Measurements from ENCODE around the gene TRIM17. TPM values are rescaled to one million over a fixed set of nuclear protein-coding genes. Genes with fewer than 3 reads are reported as not detected.

TRIM17 gene
- total RNA-seq, 2 experiments from 2014 or later: 0.73 to 0.96 TPM

DNA sequence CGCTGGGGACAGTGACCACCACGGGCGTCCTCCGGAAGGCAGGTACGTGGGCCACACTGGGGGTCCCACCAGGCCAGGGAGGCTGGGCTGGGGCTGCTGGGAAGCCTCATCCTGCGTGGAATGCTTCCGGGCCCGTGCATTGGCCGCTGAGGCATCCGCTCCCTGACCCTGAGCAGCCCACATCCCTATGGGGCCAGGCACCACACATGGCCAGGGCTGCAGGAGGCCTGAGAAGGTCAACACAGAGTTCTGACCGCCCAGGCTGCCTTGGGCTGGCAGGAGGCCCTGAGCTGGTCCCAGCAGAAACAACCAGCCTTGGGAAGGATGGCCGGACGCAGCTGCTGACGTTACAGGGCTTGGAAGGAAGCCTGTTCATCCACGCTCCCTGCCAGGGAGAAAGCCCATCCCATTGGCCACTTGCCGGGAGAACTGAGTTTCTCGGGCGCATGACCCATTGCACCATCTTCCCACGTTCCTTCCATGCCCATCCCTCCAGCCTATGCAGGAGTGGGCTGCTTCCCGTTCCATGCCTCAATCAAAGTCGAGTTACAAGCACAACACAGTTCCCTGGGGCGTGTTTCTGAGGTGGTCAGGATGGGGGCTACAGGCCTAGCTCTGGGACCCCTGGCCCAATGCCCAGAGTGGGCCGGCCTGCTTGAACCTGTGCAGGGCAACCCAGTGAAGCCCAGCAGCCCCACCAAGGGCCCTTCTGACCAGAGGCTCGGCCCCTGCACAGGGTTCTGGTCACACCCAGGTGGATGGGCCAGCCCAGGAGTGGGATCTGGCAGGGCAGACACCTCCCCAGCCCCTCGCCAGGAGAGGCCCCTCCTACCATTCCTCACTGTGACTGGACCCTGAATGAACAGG, 41.7 kb downstream of the TRIM17 start:
- Mint-ChIP-seq H3K27ac (no peak overlapping the region), H3K4me1 (ENCODE audit: low read depth) (no peaks in the 10 kb centered on the region), H3K36me3 (ENCODE audit: low read depth) (peaks cover 3% of the 10 kb centered on the region), H3K27me3 (no peaks in the 10 kb centered on the region), H3K4me3 (no peak overlapping the region), H3K9me3 (no peaks in the 10 kb centered on the region)
- ATAC-seq (ENCODE audit: poor library complexity) (no peak), DNase-seq (peak in 1 of 14 experiments; percentile 4)
- Histone ChIP-seq H3K27me3 (ENCODE audit: control insufficient read depth in 1 of 2, insufficient read depth in 2 of 2, low read length in 2 of 2) (peaks cover 0 to 4% of the 10 kb centered on the region in 2 experiments), H3K9me3 (ENCODE audit: control insufficient read depth in 1 of 2, insufficient read depth in 1 of 2, low read length in 2 of 2) (peaks cover 0 to 11% of the 10 kb centered on the region in 2 experiments), H3K4me1 (ENCODE audit: insufficient read depth, low read length) (peaks cover 16% of the 10 kb centered on the region), H3K27ac (ENCODE audit: low read depth in 1 of 2, low read length in 2 of 2) (no peak overlapping the region), H3K4me3 (ENCODE audit: low read length) (no peak overlapping the region), H3K36me3 (ENCODE audit: insufficient read depth, low read length) (no peaks in the 10 kb centered on the region)
- CTCF ChIA-PET: no interaction called here
- intact Hi-C loops (cut with DNase I, micrococcal nuclease): no loop called here
- TF ChIP-seq, protein P1, sequence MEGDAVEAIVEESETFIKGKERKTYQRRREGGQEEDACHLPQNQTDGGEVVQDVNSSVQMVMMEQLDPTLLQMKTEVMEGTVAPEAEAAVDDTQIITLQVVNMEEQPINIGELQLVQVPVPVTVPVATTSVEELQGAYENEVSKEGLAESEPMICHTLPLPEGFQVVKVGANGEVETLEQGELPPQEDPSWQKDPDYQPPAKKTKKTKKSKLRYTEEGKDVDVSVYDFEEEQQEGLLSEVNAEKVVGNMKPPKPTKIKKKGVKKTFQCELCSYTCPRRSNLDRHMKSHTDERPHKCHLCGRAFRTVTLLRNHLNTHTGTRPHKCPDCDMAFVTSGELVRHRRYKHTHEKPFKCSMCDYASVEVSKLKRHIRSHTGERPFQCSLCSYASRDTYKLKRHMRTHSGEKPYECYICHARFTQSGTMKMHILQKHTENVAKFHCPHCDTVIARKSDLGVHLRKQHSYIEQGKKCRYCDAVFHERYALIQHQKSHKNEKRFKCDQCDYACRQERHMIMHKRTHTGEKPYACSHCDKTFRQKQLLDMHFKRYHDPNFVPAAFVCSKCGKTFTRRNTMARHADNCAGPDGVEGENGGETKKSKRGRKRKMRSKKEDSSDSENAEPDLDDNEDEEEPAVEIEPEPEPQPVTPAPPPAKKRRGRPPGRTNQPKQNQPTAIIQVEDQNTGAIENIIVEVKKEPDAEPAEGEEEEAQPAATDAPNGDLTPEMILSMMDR (IDR thresholded peaks at IDR 0.05): no peak
- POLR2A ChIA-PET: no interaction called here

DNA sequence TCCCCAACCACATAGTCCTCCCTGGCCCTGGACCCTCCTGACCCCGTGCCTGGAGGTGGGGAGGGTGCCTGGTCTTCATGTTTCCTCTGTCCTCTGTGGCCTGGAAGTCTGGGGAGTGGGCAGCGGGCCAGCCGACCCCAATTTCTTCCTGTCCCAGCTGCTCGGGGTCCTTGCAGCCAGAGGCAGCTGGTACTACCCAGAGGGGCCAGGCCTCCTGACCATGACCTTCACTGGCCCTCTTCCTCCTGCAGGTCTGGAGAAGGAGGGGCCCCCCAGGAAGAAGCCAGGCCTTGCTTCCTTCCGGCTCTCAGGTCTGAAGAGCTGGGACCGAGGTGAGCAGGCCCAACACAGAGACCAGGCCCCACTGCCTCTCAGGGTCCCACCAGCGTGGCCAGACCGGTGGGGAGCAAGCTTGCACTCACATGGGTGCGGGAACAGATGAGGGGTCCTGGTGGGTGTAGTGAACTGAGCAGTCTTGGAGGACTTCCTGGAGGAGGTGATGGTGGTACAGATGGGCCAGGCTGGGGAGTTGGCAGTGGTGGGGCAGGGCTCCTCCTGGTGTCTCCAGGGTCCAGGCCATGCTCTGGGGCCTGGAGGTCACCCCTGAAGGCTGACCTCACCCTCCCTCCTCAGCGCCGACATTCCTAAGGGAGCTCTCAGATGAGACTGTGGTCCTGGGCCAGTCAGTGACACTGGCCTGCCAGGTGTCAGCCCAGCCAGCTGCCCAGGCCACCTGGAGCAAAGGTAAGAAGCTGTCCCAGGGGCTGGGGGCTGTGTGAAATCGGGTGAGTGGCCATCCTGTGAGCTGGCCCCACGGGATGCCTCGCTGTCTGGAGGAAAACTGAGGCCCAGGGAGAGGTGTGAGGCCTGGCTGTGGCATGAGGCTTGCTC, 42.7 kb downstream of the TRIM17 start:
- Histone ChIP-seq H3K9me3 (ENCODE audit: control insufficient read depth in 1 of 2, insufficient read depth in 1 of 2, low read length in 2 of 2) (peaks cover 0 to 11% of the 10 kb centered on the region in 2 experiments), H3K4me1 (ENCODE audit: insufficient read depth, low read length) (peaks cover 12% of the 10 kb centered on the region), H3K4me3 (ENCODE audit: low read length) (no peak overlapping the region), H3K27me3 (ENCODE audit: control insufficient read depth in 1 of 2, insufficient read depth in 2 of 2, low read length in 2 of 2) (peaks cover 0 to 3% of the 10 kb centered on the region in 2 experiments), H3K27ac (ENCODE audit: low read depth in 1 of 2, low read length in 2 of 2) (no peak overlapping the region), H3K36me3 (ENCODE audit: insufficient read depth, low read length) (no peaks in the 10 kb centered on the region)
- H3K4me1 Mint-ChIP-seq (ENCODE audit: low read depth): no peaks in the 10 kb centered on the region
- ATAC-seq (ENCODE audit: poor library complexity) (no peak), DNase-seq (peak in 1 of 14 experiments; percentile 1)
- intact Hi-C loops (cut with DNase I, micrococcal nuclease): no loop called here
- peaks cover 3% of the 10 kb centered on the region for H3K36me3 Mint-ChIP-seq (ENCODE audit: low read depth)
- H3K4me3 Mint-ChIP-seq: no peak overlapping the region
- no peaks in the 10 kb centered on the region for H3K27me3 Mint-ChIP-seq
- no peaks in the 10 kb centered on the region for H3K9me3 Mint-ChIP-seq
- TF ChIP-seq, protein P1 (IDR thresholded peaks at IDR 0.05): no peak
- POLR2A ChIA-PET: no interaction called here
- CTCF ChIA-PET: no interaction called here
- no peak overlapping the region for H3K27ac Mint-ChIP-seq

DNA sequence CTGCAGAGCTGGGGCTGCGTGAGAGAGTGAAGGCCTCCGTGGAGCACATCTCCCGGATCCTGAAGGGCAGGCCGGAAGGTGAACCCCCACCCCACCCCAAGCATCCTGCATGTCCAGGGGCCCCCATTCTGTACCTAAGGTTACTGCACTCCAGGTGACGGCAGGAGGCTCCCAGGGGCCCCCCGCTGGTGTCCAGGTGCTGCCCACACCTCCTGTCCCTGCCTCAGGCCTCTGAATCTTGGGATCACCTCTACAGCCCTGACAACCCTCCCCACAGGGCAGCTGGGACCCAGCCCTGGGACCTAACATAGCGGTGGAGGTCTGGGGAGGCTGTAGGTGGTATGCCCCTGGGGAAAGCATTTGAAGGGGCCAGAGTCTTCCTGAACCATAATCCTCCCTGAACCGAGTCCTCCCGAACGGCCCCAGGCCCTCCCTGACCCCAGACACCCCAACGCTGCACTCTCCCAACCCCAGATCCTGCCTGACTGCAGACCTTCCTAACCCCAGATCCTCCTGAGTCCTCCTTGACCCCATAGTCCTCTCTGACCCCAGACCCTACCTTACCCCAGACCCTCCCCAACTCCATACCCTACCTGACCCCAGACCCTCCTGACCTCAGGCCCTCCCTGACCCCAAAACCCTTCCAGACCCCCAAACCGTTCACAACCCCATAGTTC, 43.5 kb downstream of the TRIM17 start:
- Histone ChIP-seq H3K4me3 (ENCODE audit: low read length) (no peak overlapping the region), H3K27ac (ENCODE audit: low read depth in 1 of 2, low read length in 2 of 2) (no peak overlapping the region), H3K4me1 (ENCODE audit: insufficient read depth, low read length) (peaks cover 5% of the 10 kb centered on the region), H3K9me3 (ENCODE audit: control insufficient read depth in 1 of 2, insufficient read depth in 1 of 2, low read length in 2 of 2) (peaks cover 0 to 11% of the 10 kb centered on the region in 2 experiments), H3K36me3 (ENCODE audit: insufficient read depth, low read length) (no peaks in the 10 kb centered on the region), H3K27me3 (ENCODE audit: control insufficient read depth in 1 of 2, insufficient read depth in 2 of 2, low read length in 2 of 2) (no peaks in the 10 kb centered on the region)
- POLR2A ChIA-PET: no interaction called here
- H3K27ac Mint-ChIP-seq: no peak overlapping the region
- no peaks in the 10 kb centered on the region for H3K4me1 Mint-ChIP-seq (ENCODE audit: low read depth)
- CTCF ChIA-PET: no interaction called here
- intact Hi-C loops (cut with DNase I, micrococcal nuclease): no loop called here
- H3K4me3 Mint-ChIP-seq: no peak overlapping the region
- H3K36me3 Mint-ChIP-seq (ENCODE audit: low read depth): peaks cover 3% of the 10 kb centered on the region
- DNase-seq (peak in 1 of 14 experiments; percentile 4), ATAC-seq (ENCODE audit: poor library complexity) (no peak)
- no peaks in the 10 kb centered on the region for H3K27me3 Mint-ChIP-seq
- TF ChIP-seq, protein P1 (IDR thresholded peaks at IDR 0.05): no peak
- H3K9me3 Mint-ChIP-seq: no peaks in the 10 kb centered on the region

Data from CD4-positive, alpha-beta T cell (primary cell).